Measurements from ENCODE around the gene ANKRD36C.

ANKRD36C gene

DNA sequence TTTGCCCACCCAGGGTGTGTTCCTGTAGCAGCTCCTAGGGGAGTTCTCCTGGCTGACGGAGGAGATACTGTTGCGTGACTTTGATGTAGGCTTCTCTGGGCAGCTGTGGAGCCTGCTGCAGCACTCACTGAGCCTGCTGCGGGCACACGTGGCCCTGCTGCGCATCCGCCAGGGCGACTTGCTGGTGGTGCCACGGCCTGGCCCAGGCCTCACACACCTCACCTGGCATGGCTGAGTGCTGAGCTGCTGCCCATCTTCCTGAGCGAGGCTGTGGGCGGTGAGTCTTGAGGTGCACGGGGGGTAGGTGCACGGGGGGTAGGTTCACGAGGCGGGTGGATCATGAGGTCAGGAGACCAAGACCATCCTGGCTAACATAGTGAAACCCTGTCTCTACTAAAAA is 191.7 kb downstream of the ANKRD36C start:
- TF ChIP-seq, protein P1, sequence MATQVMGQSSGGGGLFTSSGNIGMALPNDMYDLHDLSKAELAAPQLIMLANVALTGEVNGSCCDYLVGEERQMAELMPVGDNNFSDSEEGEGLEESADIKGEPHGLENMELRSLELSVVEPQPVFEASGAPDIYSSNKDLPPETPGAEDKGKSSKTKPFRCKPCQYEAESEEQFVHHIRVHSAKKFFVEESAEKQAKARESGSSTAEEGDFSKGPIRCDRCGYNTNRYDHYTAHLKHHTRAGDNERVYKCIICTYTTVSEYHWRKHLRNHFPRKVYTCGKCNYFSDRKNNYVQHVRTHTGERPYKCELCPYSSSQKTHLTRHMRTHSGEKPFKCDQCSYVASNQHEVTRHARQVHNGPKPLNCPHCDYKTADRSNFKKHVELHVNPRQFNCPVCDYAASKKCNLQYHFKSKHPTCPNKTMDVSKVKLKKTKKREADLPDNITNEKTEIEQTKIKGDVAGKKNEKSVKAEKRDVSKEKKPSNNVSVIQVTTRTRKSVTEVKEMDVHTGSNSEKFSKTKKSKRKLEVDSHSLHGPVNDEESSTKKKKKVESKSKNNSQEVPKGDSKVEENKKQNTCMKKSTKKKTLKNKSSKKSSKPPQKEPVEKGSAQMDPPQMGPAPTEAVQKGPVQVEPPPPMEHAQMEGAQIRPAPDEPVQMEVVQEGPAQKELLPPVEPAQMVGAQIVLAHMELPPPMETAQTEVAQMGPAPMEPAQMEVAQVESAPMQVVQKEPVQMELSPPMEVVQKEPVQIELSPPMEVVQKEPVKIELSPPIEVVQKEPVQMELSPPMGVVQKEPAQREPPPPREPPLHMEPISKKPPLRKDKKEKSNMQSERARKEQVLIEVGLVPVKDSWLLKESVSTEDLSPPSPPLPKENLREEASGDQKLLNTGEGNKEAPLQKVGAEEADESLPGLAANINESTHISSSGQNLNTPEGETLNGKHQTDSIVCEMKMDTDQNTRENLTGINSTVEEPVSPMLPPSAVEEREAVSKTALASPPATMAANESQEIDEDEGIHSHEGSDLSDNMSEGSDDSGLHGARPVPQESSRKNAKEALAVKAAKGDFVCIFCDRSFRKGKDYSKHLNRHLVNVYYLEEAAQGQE (IDR thresholded peaks at IDR 0.05; ENCODE audit: insufficient read depth in 1 of 2, low read depth in 2 of 2, low read length in 2 of 2), result no peak
- TF ChIP-seq TAF1 (IDR thresholded peaks at IDR 0.05; ENCODE audit: borderline replicate concordance, insufficient read depth, low read length) (no peak), POLR2AphosphoS5 (IDR thresholded peaks at IDR 0.05; ENCODE audit: low read depth, low read length) (no peak), SIN3A (IDR thresholded peaks at IDR 0.05; ENCODE audit: borderline replicate concordance, insufficient read depth, low read length) (no peak), FOXP2 (optimal IDR thresholded peaks at IDR 0.05; ENCODE audit: borderline replicate concordance, extremely low read depth, extremely low read length, insufficient read depth) (no peak)
